VCaP (cell line): ENCODE measurements around the gene RAB5IF.

ENCODE experiments used
- H3K27ac ChIP-seq: fragments of 450-650 bp; 2 replicates; pipeline ENCODE4 v1.5.1; 2017
- TF ChIP-seq, protein P1 (sequence below): fragments of 450-650 bp; conservative IDR thresholded peaks from 2 replicates; pipeline ENCODE4 v1.5.1; 2017; ENCODE audit warnings: mild to moderate bottlenecking, moderate library complexity

RAB5IF gene

GRCh38 chr20:36647196-36648121 lies 41.9 kb downstream of the RAB5IF start:
- TF ChIP-seq, protein P1, sequence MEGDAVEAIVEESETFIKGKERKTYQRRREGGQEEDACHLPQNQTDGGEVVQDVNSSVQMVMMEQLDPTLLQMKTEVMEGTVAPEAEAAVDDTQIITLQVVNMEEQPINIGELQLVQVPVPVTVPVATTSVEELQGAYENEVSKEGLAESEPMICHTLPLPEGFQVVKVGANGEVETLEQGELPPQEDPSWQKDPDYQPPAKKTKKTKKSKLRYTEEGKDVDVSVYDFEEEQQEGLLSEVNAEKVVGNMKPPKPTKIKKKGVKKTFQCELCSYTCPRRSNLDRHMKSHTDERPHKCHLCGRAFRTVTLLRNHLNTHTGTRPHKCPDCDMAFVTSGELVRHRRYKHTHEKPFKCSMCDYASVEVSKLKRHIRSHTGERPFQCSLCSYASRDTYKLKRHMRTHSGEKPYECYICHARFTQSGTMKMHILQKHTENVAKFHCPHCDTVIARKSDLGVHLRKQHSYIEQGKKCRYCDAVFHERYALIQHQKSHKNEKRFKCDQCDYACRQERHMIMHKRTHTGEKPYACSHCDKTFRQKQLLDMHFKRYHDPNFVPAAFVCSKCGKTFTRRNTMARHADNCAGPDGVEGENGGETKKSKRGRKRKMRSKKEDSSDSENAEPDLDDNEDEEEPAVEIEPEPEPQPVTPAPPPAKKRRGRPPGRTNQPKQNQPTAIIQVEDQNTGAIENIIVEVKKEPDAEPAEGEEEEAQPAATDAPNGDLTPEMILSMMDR: no peak
- no peak overlapping the region for H3K27ac ChIP-seq

DNA sequence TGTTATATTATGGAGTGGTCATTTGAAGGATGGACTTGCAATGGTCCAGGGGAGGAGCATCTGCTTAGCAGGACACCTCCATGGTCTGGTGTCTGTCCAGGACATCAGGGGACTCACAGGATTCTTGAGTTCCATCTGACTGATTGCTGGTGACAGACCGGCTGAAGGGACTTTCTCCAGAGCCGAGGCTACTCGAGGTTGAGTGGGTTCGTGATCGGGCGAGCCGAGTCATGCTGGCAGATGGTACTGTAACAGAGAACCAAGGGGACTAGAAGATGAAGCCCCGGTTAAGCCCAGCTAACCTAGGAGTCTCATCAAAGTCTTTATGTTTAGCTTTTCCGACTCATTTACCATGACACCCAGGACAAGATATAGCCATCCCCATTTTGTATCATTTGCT lies 47.9 kb downstream of the RAB5IF start:
- H3K27ac ChIP-seq: no peak overlapping the region
- TF ChIP-seq, protein P1: no peak

DNA sequence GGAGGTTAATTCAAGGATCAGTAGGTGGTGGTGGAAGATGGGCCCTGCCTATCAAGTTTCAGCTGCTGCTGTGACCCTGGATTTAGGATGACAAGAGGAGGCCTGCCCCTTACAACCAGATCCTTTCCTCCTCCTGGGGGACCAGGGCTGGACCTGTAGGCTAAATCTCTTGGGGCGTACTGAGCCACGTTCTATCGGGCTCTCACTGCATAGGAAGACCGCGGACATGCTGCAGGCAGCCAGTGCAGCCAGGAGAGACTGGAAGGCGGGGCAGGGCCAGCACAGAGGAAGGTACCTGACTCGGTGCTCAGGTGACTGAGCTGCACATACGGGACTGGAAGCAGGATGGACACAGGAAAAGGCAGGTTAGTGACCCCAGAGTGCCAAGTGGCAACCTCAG lies 48.9 kb downstream of the RAB5IF start:
- TF ChIP-seq, protein P1: no peak
- no peak overlapping the region for H3K27ac ChIP-seq

GRCh38 chr20:36655004-36655403 lies 49.4 kb downstream of the RAB5IF start:
- TF ChIP-seq, protein P1: no peak
- no peak overlapping the region for H3K27ac ChIP-seq

DNA sequence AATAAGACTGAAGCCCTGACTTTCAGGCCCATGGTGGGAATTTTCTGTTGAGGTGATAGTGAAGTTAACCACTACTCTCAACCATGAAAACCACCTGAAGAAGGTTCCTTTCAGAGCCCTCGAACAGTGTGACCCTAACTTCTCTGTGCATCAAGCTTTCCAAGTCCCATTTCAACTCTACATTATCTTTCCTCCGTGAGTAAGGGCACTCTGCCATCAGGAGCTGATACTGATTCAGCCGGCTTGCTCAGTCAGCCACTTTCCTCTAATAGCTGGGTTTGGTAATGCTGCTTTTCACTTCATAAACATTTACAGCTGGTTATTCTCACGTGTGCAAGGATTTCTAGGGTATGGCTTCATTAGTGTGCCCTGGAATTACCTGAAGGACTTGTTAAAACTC lies 51.2 kb downstream of the RAB5IF start:
- no peak overlapping the region for H3K27ac ChIP-seq
- TF ChIP-seq, protein P1: no peak

GRCh38 chr20:36658300-36658699 lies 52.7 kb downstream of the RAB5IF start:
- TF ChIP-seq, protein P1: no peak
- H3K27ac ChIP-seq: no peak overlapping the region
